Neuronal stem cell (in vitro differentiated cells): ENCODE measurements around the gene PTPRC.
A peak's percentile ranks its signal among the peaks of the same experiment; 100 is the strongest.

Source experiments
- DNase-seq: peaks from one replicate; pipeline ENCODE4 v3.0.0-alpha.2; 2013; ENCODE audit warnings: low spot score
- H2AFZ ChIP-seq: one replicate; pipeline ENCODE4 v1.6.1; 2013; ENCODE audit warnings: mild to moderate bottlenecking, low read length, inconsistent platforms
- H2AK5ac ChIP-seq: 2 replicates; pipeline ENCODE4 v1.6.1; 2013; ENCODE audit warnings: low read depth, mild to moderate bottlenecking, inconsistent platforms, low read length, moderate library complexity, mixed read lengths
- H2BK120ac ChIP-seq: 2 replicates; pipeline ENCODE4 v1.6.1; 2013; ENCODE audit warnings: low read depth, mild to moderate bottlenecking, inconsistent platforms, low read length, moderate library complexity, mixed read lengths
- H2BK12ac ChIP-seq: one replicate; pipeline ENCODE4 v1.6.1; 2013; ENCODE audit warnings: low read length, inconsistent platforms
- H2BK15ac ChIP-seq: 2 replicates; pipeline ENCODE4 v1.6.1; 2013; ENCODE audit warnings: mild to moderate bottlenecking, low read length, inconsistent platforms, mixed read lengths
- H2BK5ac ChIP-seq: one replicate; pipeline ENCODE4 v1.6.1; 2013; ENCODE audit warnings: inconsistent platforms, mild to moderate bottlenecking, low read length, moderate library complexity
- H3K14ac ChIP-seq: one replicate; pipeline ENCODE4 v1.6.1; 2013; ENCODE audit warnings: low read length, inconsistent platforms
- H3K18ac ChIP-seq: 2 replicates; pipeline ENCODE4 v1.6.1; 2013; ENCODE audit warnings: low read length, inconsistent platforms
- H3K23ac ChIP-seq: 2 replicates; pipeline ENCODE4 v1.6.1; 2013; ENCODE audit warnings: low read depth, mild to moderate bottlenecking, mixed read lengths, low read length, inconsistent platforms; ENCODE audit not compliant: poor library complexity
- H3K27ac ChIP-seq: replicated peaks from 3 replicates; pipeline ENCODE4 v1.5.1; 2013; ENCODE audit warnings: low read length, inconsistent platforms
- H3K27me3 ChIP-seq, 3 experiments: 2 replicates each; pipeline ENCODE4 v1.6.1; 2013; ENCODE audit warnings: low read length in 3 of 3, mild to moderate bottlenecking in 2 of 3, inconsistent platforms in 1 of 3, low read depth in 1 of 3, mixed read lengths in 1 of 3, moderate library complexity in 1 of 3; ENCODE audit not compliant: control insufficient read depth in 3 of 3, insufficient read depth in 3 of 3
- H3K36me3 ChIP-seq, 2 donors: replicated peaks in 1 of 2; 2 replicates each; pipeline ENCODE4 v1.6.1; 2013; ENCODE audit warnings: low read length in 2 of 2; ENCODE audit not compliant: control insufficient read depth in 2 of 2, insufficient read depth in 2 of 2
- H3K4ac ChIP-seq: 2 replicates; pipeline ENCODE4 v1.6.1; 2013; ENCODE audit warnings: inconsistent platforms, mild to moderate bottlenecking, low read length, moderate library complexity
- H3K4me1 ChIP-seq, 2 donors: 1 replicate in 1 of 2; 2 replicates in 1 of 2; pipeline ENCODE4 v1.6.1; 2013; ENCODE audit warnings: low read length in 2 of 2, low read depth in 1 of 2; ENCODE audit not compliant: control insufficient read depth in 2 of 2, insufficient read depth in 1 of 2
- H3K4me2 ChIP-seq: one replicate; pipeline ENCODE4 v1.6.1; 2013; ENCODE audit warnings: mild to moderate bottlenecking, low read length, inconsistent platforms; ENCODE audit not compliant: insufficient read depth, poor library complexity, severe bottlenecking
- H3K4me3 ChIP-seq, 2 donors: 2 replicates each; pipeline ENCODE4 v1.5.1; 2013; ENCODE audit warnings: low read length in 2 of 2, mild to moderate bottlenecking in 2 of 2, inconsistent platforms in 1 of 2, moderate library complexity in 1 of 2
- H3K79me1 ChIP-seq: one replicate; pipeline ENCODE4 v1.6.1; 2013; ENCODE audit warnings: low read depth, mild to moderate bottlenecking, inconsistent platforms, low read length, moderate library complexity
- H3K9ac ChIP-seq: one replicate; pipeline ENCODE4 v1.6.1; 2013; ENCODE audit warnings: mild to moderate bottlenecking, low read depth, low read length, inconsistent platforms; ENCODE audit not compliant: poor library complexity
- H3K9me3 ChIP-seq, 2 donors: replicated peaks in 1 of 2; 2 replicates each; pipeline versions ENCODE3 to v1.6.1; 2013; ENCODE audit warnings: low read length in 2 of 2, mild to moderate bottlenecking in 2 of 2, inconsistent platforms in 1 of 2, low read depth in 1 of 2, mixed read lengths in 1 of 2, moderate library complexity in 1 of 2; ENCODE audit not compliant: control insufficient read depth in 2 of 2, insufficient read depth in 1 of 2
- H4K8ac ChIP-seq: one replicate; pipeline ENCODE4 v1.6.1; 2013; ENCODE audit warnings: low read depth, mild to moderate bottlenecking, inconsistent platforms, low read length, moderate library complexity
- H4K91ac ChIP-seq: one replicate; pipeline ENCODE4 v1.6.1; 2013; ENCODE audit warnings: low read length, low read depth, mild to moderate bottlenecking, inconsistent platforms; ENCODE audit not compliant: poor library complexity
- WGBS, 2 donors: extraction: QIAGEN DNeasy Blood & Tissue Kit; methylation state at CpG; one replicate each; pipeline ENCODE4 v1.1.7; 2013; ENCODE audit warnings: missing lambda C conversion rate in 2 of 2, mixed read lengths in 1 of 2; ENCODE audit not compliant: insufficient read length in 2 of 2, insufficient replicate concordance in 1 of 2; ENCODE audit errors: extremely low coverage in 2 of 2; 5-methylcytosine and 5-hydroxymethylcytosine counted together

PTPRC gene

GRCh38 chr1:198655459-198656121 lies 16.8 kb downstream of the PTPRC start:
- H3K27ac ChIP-seq = no peak overlapping the region
- H3K36me3 ChIP-seq = no peaks in the 10 kb centered on the region
- no peak overlapping the region for H3K14ac ChIP-seq
- no peak overlapping the region for H3K4ac ChIP-seq
- H4K91ac ChIP-seq = no peak overlapping the region
- no peak overlapping the region for H2BK15ac ChIP-seq
- no CpG with 5 or more reads among the region's 1 CpG for whole genome bisulfite sequencing, 2 donors
- no peak overlapping the region for H2AK5ac ChIP-seq
- H3K4me2 ChIP-seq = no peak overlapping the region
- no peak for DNase-seq
- H3K18ac ChIP-seq = no peak overlapping the region
- no peak overlapping the region for H2BK120ac ChIP-seq
- no peak overlapping the region for H2BK12ac ChIP-seq
- H2AFZ ChIP-seq = no peak overlapping the region
- H3K9me3 ChIP-seq = no peaks in the 10 kb centered on the region
- no peak overlapping the region for H3K23ac ChIP-seq
- H3K4me1 ChIP-seq = peaks cover 2 to 7% of the 10 kb centered on the region in 2 donors
- no peak overlapping the region for H2BK5ac ChIP-seq
- no peaks in the 10 kb centered on the region for H3K27me3 ChIP-seq
- H3K9ac ChIP-seq = no peak overlapping the region
- no peaks in the 10 kb centered on the region for H3K79me1 ChIP-seq
- H3K4me3 ChIP-seq = no peak overlapping the region
- H4K8ac ChIP-seq = no peak overlapping the region

DNA sequence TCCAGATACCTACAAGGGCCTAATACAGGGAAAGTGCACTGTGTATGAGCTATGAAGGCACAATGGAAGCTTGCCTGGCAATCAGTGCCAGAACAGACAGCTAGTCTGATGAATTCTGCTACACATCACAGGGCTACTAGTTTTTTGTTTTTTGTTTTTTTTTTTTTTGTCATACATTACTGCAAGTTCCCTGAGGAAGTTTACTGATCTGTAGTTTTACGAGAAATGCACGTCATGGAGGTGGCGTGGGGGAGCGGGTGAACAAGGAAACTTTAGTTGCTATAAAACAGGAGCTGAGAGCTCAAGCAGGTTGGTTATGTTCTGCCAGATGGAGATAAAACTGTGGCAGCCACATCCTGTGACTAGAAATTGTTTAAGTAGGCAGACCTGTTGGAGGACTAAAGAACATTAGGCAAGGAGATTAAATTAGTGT lies 17.7 kb downstream of the PTPRC start:
- Histone ChIP-seq H3K9ac (no peak overlapping the region), H2BK15ac (no peak overlapping the region), H3K27me3 (no peaks in the 10 kb centered on the region), H3K79me1 (no peaks in the 10 kb centered on the region), H3K4me3 (no peak overlapping the region), H3K18ac (no peak overlapping the region), H3K4me1 (peaks cover 2 to 7% of the 10 kb centered on the region in 2 donors), H4K8ac (no peak overlapping the region), H3K4ac (no peak overlapping the region), H2BK120ac (no peak overlapping the region), H3K27ac (no peak overlapping the region), H3K23ac (no peak overlapping the region), H3K14ac (no peak overlapping the region), H2BK5ac (no peak overlapping the region), H2AFZ (no peak overlapping the region), H3K4me2 (no peak overlapping the region), H3K9me3 (no peaks in the 10 kb centered on the region), H2AK5ac (no peak overlapping the region), H4K91ac (no peak overlapping the region), H3K36me3 (no peaks in the 10 kb centered on the region), H2BK12ac (no peak overlapping the region)
- WGBS, 2 donors = no CpG with 5 or more reads among the region's 4 CpGs
- no peak for DNase-seq

DNA sequence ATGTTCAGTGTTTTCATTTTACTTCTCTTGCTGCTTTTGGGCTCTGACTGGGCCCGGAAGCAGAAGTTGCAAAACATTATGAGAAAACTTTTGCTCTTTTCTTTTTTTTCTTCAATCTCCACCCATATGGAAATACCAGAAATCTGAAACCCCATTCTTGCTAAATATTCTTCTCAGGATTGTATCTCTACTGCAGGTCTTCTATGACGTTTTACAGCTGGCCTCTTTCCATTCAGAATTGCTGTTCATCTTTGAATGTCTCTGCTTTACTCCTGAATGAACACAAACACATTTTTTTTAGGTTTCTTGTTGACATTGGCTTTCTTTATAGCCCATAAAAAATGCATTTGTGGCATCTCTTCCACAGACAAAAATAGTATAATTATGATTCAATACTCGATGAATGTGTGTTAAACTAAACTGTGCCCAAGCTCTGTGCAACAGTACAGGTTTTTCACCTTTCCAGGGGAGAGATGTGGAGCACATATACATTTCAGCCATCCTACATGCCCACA lies 18.8 kb downstream of the PTPRC start:
- Histone ChIP-seq H3K4ac (no peak overlapping the region), H3K4me2 (no peak overlapping the region), H3K27me3 (no peaks in the 10 kb centered on the region), H3K27ac (no peak overlapping the region), H4K91ac (no peak overlapping the region), H3K18ac (no peak overlapping the region), H3K4me1 (peaks cover 2 to 9% of the 10 kb centered on the region in 2 donors), H3K9me3 (no peaks in the 10 kb centered on the region), H2AK5ac (no peak overlapping the region), H2BK120ac (no peak overlapping the region), H3K9ac (no peak overlapping the region), H2BK15ac (no peak overlapping the region), H2AFZ (peak overlapping the region; percentile 53), H3K23ac (no peak overlapping the region), H3K4me3 (no peak overlapping the region), H2BK5ac (no peak overlapping the region), H3K79me1 (no peaks in the 10 kb centered on the region), H3K36me3 (no peaks in the 10 kb centered on the region), H2BK12ac (no peak overlapping the region), H3K14ac (no peak overlapping the region), H4K8ac (no peak overlapping the region)
- no peak for DNase-seq
- WGBS, 2 donors = no CpG with 5 or more reads among the region's 3 CpGs

GRCh38 chr1:198660341-198661261 lies 21.8 kb downstream of the PTPRC start:
- Histone ChIP-seq H3K27ac (no peak overlapping the region), H2BK15ac (no peak overlapping the region), H3K4me2 (no peak overlapping the region), H4K8ac (no peak overlapping the region), H2BK120ac (no peak overlapping the region), H3K9ac (no peak overlapping the region), H4K91ac (no peak overlapping the region), H3K4me1 (peaks cover 1 to 13% of the 10 kb centered on the region in 2 donors), H3K9me3 (no peaks in the 10 kb centered on the region), H3K23ac (no peak overlapping the region), H2BK5ac (no peak overlapping the region), H3K18ac (no peak overlapping the region), H3K36me3 (no peaks in the 10 kb centered on the region), H3K4me3 (no peak overlapping the region), H3K27me3 (no peaks in the 10 kb centered on the region), H2AFZ (no peak overlapping the region), H2AK5ac (no peak overlapping the region), H2BK12ac (no peak overlapping the region), H3K4ac (no peak overlapping the region), H3K14ac (no peak overlapping the region), H3K79me1 (no peaks in the 10 kb centered on the region)
- DNase-seq = no peak
- no CpG with 5 or more reads among the region's 1 CpG for WGBS, 2 donors
